Esophagus squamous epithelium (tissue), 4 donors: ENCODE data around the gene CDH12.
A peak's percentile ranks its signal among the peaks of the same experiment; 100 is the strongest.

Source experiments
- POLR2A ChIP-seq, 4 donors: fragments of 450-650 bp; IDR thresholded peaks; one replicate each; pipeline ENCODE4 v1.6.1; 2017; ENCODE audit warnings: antibody characterized with exemption in 4 of 4, mild to moderate bottlenecking in 4 of 4, moderate library complexity in 3 of 4
- TF ChIP-seq, protein P1 (sequence below), 6 experiments: fragments of 450-650 bp in 4 of 6; fragments of 200-600 bp in 2 of 6; sonication (generic) in 2 of 6; IDR thresholded peaks; one replicate each; pipeline ENCODE4 v1.5.1; 2016 to 2019; ENCODE audit warnings: antibody characterized with exemption in 6 of 6, mild to moderate bottlenecking in 4 of 6, moderate library complexity in 4 of 6

GRCh38 chr5:21802869-21803490 lies 1050.2 kb downstream of the CDH12 start:
- TF ChIP-seq, protein P1, sequence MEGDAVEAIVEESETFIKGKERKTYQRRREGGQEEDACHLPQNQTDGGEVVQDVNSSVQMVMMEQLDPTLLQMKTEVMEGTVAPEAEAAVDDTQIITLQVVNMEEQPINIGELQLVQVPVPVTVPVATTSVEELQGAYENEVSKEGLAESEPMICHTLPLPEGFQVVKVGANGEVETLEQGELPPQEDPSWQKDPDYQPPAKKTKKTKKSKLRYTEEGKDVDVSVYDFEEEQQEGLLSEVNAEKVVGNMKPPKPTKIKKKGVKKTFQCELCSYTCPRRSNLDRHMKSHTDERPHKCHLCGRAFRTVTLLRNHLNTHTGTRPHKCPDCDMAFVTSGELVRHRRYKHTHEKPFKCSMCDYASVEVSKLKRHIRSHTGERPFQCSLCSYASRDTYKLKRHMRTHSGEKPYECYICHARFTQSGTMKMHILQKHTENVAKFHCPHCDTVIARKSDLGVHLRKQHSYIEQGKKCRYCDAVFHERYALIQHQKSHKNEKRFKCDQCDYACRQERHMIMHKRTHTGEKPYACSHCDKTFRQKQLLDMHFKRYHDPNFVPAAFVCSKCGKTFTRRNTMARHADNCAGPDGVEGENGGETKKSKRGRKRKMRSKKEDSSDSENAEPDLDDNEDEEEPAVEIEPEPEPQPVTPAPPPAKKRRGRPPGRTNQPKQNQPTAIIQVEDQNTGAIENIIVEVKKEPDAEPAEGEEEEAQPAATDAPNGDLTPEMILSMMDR (IDR thresholded peaks at IDR 0.05): peak in 5 of 6 experiments; percentile 22 to 72 (median 48)
- no peak for TF ChIP-seq POLR2A (IDR thresholded peaks at IDR 0.05)
